Progenitor cell of endocrine pancreas (in vitro differentiated cells): ENCODE measurements around the gene CMTM2. TPM values are rescaled to one million over a fixed set of nuclear protein-coding genes. Genes with fewer than 3 reads are reported as not detected.
A peak's percentile ranks its signal among the peaks of the same experiment; 100 is the strongest.

ENCODE experiments used
- DNase-seq: peaks from one replicate; pipeline ENCODE4 v3.0.0; 2021; ENCODE audit warnings: low spot score; ENCODE audit not compliant: unreplicated experiment
- H3K27ac Mint-ChIP-seq: 2 replicates; pipeline ENCODE4 v1.8.0; 2021; ENCODE audit warnings: mild to moderate bottlenecking, moderate library complexity, mixed read lengths
- H3K27me3 Mint-ChIP-seq: 2 replicates; pipeline ENCODE4 v1.8.0; 2021; ENCODE audit warnings: mixed read lengths
- H3K36me3 Mint-ChIP-seq: 2 replicates; pipeline ENCODE4 v1.8.0; 2022; ENCODE audit warnings: mixed read lengths; ENCODE audit not compliant: insufficient read depth
- H3K4me1 Mint-ChIP-seq: 2 replicates; pipeline ENCODE4 v1.8.0; 2021; ENCODE audit warnings: low read depth, mixed read lengths
- H3K4me3 Mint-ChIP-seq: 2 replicates; pipeline ENCODE4 v1.8.0; 2021; ENCODE audit warnings: low read depth, mild to moderate bottlenecking, moderate library complexity, mixed read lengths
- H3K9me3 Mint-ChIP-seq: 2 replicates; pipeline ENCODE4 v1.8.0; 2021; ENCODE audit warnings: low read depth, mixed read lengths
- CTCF ChIP-seq: fragments of 200-600 bp; sonication (generic); IDR thresholded peaks from one replicate; pipeline ENCODE4 v1.5.0; 2021; ENCODE audit warnings: antibody characterized with exemption, mild to moderate bottlenecking; ENCODE audit not compliant: unreplicated experiment
- total RNA-seq: library from RNA; stranded (reverse); gene quantifications from 2 replicates; pipeline ENCODE4 v1.2.1, GENCODE V29; 2021

Gene CMTM2
- total RNA-seq, 1 donor from 2014 or later = not detected

DNA sequence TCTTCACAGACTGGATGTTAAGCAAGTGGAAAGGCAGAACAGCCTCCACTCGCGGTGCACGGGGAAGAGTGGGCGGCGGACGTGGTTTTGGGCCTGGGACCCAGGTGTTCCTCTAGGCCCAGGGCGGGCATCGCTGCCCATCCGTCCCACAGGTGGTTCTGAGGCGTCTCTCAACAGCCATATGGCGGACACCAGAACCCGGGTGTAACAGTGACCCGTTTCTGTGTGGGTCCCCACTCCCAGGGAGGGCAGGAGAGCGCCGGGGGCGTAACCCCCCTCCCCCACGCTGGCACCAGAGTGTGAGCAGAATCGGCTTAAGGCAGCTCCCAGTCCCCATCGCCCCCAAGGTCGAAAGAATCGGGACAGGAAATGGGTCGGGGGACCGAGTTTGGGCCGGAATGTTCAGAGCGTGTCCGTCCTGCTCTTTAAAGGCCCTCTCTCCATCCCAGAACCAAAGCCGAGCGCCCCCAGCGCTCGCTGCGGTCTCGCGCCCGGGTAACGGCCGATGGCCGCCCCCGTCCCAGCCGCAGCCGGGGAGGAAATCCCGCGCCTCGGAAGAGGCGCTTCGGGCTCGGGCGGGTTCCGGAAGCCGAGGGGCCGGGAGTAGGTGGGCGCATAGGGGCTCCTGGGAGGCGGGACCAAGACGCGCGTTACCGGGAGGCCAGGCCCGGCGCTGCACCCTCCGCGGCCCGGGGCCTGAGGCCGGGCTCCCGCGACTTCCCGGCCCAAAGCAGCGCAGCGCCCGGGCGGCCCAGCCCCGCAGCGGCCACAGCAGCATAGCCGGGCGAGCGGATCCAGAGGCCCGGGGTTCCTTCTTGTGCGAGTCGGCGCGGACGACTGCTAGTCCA, 29.8 kb upstream of the CMTM2 start, which contains the start of gene TK2:
Gene TK2, minus strand, starts transcription at position 839 of the 848 bp plus-strand sequence. Its CDS starts 61 bp downstream, at position 778.
- TF ChIP-seq CTCF = peak; percentile 29
- peak within 1 kb of the TSS; percentile 94 for H3K27ac Mint-ChIP-seq
- DNase-seq = peak; percentile 46
- H3K36me3 Mint-ChIP-seq = peaks cover 10% of the 10 kb centered on the region
- peaks cover 23% of the 10 kb centered on the region for H3K4me1 Mint-ChIP-seq
- peak within 1 kb of the TSS; percentile 74 for H3K4me3 Mint-ChIP-seq
- H3K27me3 Mint-ChIP-seq = no peaks in the 10 kb centered on the region
- H3K9me3 Mint-ChIP-seq = no peaks in the 10 kb centered on the region

DNA sequence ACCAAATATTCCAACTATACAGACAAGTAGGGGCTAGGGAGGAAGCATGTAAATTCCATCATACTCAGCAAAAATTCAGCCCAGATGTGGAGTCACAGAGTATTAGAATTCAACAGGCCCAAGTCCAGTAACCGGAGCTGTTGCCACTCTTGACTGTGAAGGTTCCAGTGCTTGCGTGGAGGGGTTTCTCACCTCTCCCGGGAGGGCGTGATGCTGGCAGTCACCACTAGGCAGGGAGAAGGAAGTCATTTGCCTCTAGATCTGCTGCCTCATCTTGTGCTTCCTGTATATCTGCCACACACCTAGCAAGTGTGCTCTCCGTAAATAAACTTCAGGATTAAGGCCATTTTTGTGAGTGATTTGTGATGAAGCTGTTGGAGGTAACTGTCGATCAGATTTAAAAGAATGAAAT, 27.9 kb upstream of the CMTM2 start:
- peak overlapping the region; percentile 79 for H3K4me3 Mint-ChIP-seq
- peaks cover 23% of the 10 kb centered on the region for H3K4me1 Mint-ChIP-seq
- no peak for DNase-seq
- peak; percentile 40 for TF ChIP-seq CTCF
- peaks cover 9% of the 10 kb centered on the region for H3K36me3 Mint-ChIP-seq
- H3K27ac Mint-ChIP-seq = peak overlapping the region; percentile 33
- no peaks in the 10 kb centered on the region for H3K27me3 Mint-ChIP-seq
- H3K9me3 Mint-ChIP-seq = no peaks in the 10 kb centered on the region

DNA sequence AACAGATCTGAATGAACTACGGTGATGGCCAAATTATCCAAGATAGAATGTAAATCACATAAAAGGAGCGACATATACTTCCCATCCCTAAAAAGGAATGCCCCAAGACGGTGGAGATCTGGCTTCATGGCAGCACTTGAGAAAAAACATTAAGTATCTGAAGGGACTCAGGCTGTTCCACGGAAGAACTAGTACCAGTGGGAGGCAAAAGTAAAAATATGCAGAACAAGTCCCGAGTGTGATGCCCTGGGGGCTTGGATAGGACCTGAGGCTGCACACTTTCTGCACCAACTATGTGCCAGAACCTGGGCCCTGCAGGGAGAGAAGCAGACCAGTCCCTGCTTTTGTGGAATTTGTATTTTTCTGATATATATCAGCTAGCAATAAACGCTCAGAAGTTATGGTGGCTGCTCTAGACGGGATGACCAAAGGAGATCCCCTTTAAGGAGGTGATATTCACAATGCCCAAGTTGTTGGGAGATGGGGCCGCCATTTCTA, 27.4 kb upstream of the CMTM2 start:
- H3K36me3 Mint-ChIP-seq = peaks cover 8% of the 10 kb centered on the region
- DNase-seq = no peak
- peak overlapping the region; percentile 79 for H3K4me3 Mint-ChIP-seq
- no peak for TF ChIP-seq CTCF
- peak overlapping the region; percentile 94 for H3K27ac Mint-ChIP-seq
- peaks cover 23% of the 10 kb centered on the region for H3K4me1 Mint-ChIP-seq
- H3K27me3 Mint-ChIP-seq = no peaks in the 10 kb centered on the region
- no peaks in the 10 kb centered on the region for H3K9me3 Mint-ChIP-seq

DNA sequence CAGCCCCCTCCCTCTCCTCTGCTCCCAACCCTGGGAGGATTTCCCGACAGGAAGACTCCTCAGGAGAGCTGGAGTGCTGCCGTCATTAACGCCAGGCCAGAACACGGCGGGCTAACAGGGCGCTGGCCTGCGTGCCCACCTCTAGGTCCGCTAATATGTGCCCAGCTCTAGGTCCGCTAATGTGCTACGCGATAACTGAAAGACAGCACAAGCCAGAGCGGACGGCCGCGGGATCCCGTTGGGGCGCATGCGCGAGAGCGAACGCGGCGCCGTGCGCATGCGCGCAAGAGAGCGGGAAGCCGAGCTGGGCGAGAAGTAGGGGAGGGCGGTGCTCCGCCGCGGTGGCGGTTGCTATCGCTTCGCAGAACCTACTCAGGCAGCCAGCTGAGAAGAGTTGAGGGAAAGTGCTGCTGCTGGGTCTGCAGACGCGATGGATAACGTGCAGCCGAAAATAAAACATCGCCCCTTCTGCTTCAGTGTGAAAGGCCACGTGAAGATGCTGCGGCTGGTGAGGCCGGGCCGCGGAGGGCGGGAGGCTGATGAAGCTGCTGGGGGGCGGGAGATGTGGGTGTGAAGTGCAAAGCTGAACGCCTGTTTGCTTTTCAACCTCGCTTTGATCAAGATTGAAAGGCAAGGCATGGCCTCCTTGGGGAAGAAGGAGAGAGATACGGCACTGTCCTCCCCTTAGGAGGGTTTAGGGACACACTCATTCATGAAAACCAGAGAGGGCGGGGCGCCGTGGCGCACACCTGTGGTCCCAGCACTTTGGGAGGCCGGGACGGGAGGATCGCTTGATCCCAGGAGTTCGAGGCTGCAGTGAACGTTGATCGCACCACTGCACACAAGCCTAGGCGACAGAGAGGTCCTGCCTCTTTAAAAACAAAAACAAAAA, 26.7 kb upstream of the CMTM2 start, which contains the start of gene CKLF:
Gene CKLF, plus strand, starts transcription at position 291 of the 892 bp plus-strand sequence. Its CDS starts 140 bp downstream, at position 431.
- Mint-ChIP-seq H3K9me3 (no peaks in the 10 kb centered on the region), H3K27me3 (no peaks in the 10 kb centered on the region), H3K36me3 (peaks cover 10% of the 10 kb centered on the region), H3K27ac (peak within 1 kb of the TSS; percentile 94), H3K4me1 (peaks cover 23% of the 10 kb centered on the region), H3K4me3 (peak within 1 kb of the TSS; percentile 79)
- DNase-seq = peak; percentile 85
- TF ChIP-seq CTCF = no peak

DNA sequence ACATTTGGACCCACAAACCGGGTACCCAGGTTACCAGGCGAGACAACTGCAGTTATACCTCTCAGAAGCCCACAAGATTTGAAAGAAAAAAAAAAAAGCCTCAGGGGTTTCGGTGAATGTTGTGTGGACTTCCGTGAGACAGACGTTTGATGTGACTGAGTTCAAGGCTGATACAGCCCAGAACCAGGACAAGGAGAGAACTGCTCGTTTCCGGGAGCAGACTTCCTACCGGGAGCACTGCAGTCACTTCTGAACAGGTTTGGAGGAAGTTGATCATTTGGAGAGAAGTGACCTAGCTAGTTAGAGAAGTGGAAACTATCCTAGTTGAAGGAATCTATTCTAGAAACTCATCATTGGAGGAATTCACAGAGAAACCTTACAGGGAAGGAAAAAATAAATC, 26.0 kb upstream of the CMTM2 start:
- Mint-ChIP-seq H3K9me3 (no peaks in the 10 kb centered on the region), H3K4me3 (peak overlapping the region; percentile 79), H3K27ac (peak overlapping the region; percentile 62), H3K4me1 (peaks cover 22% of the 10 kb centered on the region), H3K36me3 (peaks cover 8% of the 10 kb centered on the region), H3K27me3 (no peaks in the 10 kb centered on the region)
- no peak for DNase-seq
- TF ChIP-seq CTCF = no peak
